ENCODE data around the gene SLC15A5.

The SLC15A5 gene

GRCh38 chr12:16154990-16155389 lies 122.5 kb downstream of the SLC15A5 start:
- no peak overlapping the region for H3K4me3 ChIP-seq (ENCODE audit: low read depth, low read length)
- H3K36me3 ChIP-seq (ENCODE audit: control insufficient read depth in 1 of 2, insufficient read depth in 2 of 2, low read length in 2 of 2): no peaks in the 10 kb centered on the region
- H3K4me2 ChIP-seq (ENCODE audit: low read length): no peak overlapping the region
- H3K9me3 ChIP-seq (ENCODE audit: insufficient read depth, low read depth, low read length): no peaks in the 10 kb centered on the region
- H3K4me1 ChIP-seq (ENCODE audit: control insufficient read depth in 1 of 2, insufficient read depth in 2 of 2, low read length in 2 of 2): no peaks in the 10 kb centered on the region
- no peak overlapping the region for H4K12ac ChIP-seq (ENCODE audit: low read depth, low read length)
- H2BK5ac ChIP-seq (ENCODE audit: low read depth, low read length, poor library complexity): no peak overlapping the region
- no peaks in the 10 kb centered on the region for H3K79me2 ChIP-seq (ENCODE audit: control insufficient read depth, insufficient read depth, low read length, poor library complexity)
- no peak overlapping the region for H2AK5ac ChIP-seq (ENCODE audit: low read length)
- no peak overlapping the region for H3K4ac ChIP-seq (ENCODE audit: low read depth, low read length)
- no peak overlapping the region for H3K27ac ChIP-seq (ENCODE audit: low read depth, low read length)
- no peaks in the 10 kb centered on the region for H3K27me3 ChIP-seq (ENCODE audit: insufficient read depth, low read length)
- no peak overlapping the region for H2BK12ac ChIP-seq (ENCODE audit: low read length)
- no peak overlapping the region for H4K8ac ChIP-seq (ENCODE audit: low read depth, low read length)
- no peak overlapping the region for H4K91ac ChIP-seq (ENCODE audit: low read depth, low read length)
- no peak overlapping the region for H3K23ac ChIP-seq (ENCODE audit: low read length)
- H3K79me1 ChIP-seq (ENCODE audit: low read length): no peaks in the 10 kb centered on the region
- no peak overlapping the region for H3K9ac ChIP-seq (ENCODE audit: low read length)
- no peak overlapping the region for H2BK120ac ChIP-seq (ENCODE audit: insufficient read depth, low read length, poor library complexity)
- H2AFZ ChIP-seq (ENCODE audit: insufficient read depth, low read length, poor library complexity): no peak overlapping the region
- no peak overlapping the region for H3K18ac ChIP-seq (ENCODE audit: low read length)
- no peak overlapping the region for H3K14ac ChIP-seq (ENCODE audit: low read length)
- DNase-seq: no peak

- Histone ChIP-seq H2BK5ac (ENCODE audit: low read depth, low read length, poor library complexity) (no peak overlapping the region), H2BK120ac (ENCODE audit: insufficient read depth, low read length, poor library complexity) (no peak overlapping the region), H3K23ac (ENCODE audit: low read length) (no peak overlapping the region), H3K4me1 (ENCODE audit: control insufficient read depth in 1 of 2, insufficient read depth in 2 of 2, low read length in 2 of 2) (no peaks in the 10 kb centered on the region), H2BK12ac (ENCODE audit: low read length) (no peak overlapping the region), H3K14ac (ENCODE audit: low read length) (no peak overlapping the region), H3K4me3 (ENCODE audit: low read depth, low read length) (no peak overlapping the region), H4K12ac (ENCODE audit: low read depth, low read length) (no peak overlapping the region), H3K27ac (ENCODE audit: low read depth, low read length) (no peak overlapping the region), H4K8ac (ENCODE audit: low read depth, low read length) (no peak overlapping the region), H3K9ac (ENCODE audit: low read length) (no peak overlapping the region), H3K27me3 (ENCODE audit: insufficient read depth, low read length) (no peaks in the 10 kb centered on the region), H3K4me2 (ENCODE audit: low read length) (no peak overlapping the region), H2AFZ (ENCODE audit: insufficient read depth, low read length, poor library complexity) (no peak overlapping the region), H2AK5ac (ENCODE audit: low read length) (no peak overlapping the region), H3K79me2 (ENCODE audit: control insufficient read depth, insufficient read depth, low read length, poor library complexity) (no peaks in the 10 kb centered on the region), H3K18ac (ENCODE audit: low read length) (no peak overlapping the region), H3K9me3 (ENCODE audit: insufficient read depth, low read depth, low read length) (no peaks in the 10 kb centered on the region), H3K79me1 (ENCODE audit: low read length) (no peaks in the 10 kb centered on the region), H3K4ac (ENCODE audit: low read depth, low read length) (no peak overlapping the region), H3K36me3 (ENCODE audit: control insufficient read depth in 1 of 2, insufficient read depth in 2 of 2, low read length in 2 of 2) (no peaks in the 10 kb centered on the region), H4K91ac (ENCODE audit: low read depth, low read length) (no peak overlapping the region)
- DNase-seq: no peak
- no CpG with 5 or more reads among the region's 6 CpGs for WGBS (ENCODE audit: extremely low coverage, insufficient coverage, insufficient read length)
Observed at GRCh38 chr12:16152885-16153673, 124.4 kb downstream of the SLC15A5 start.

- WGBS (ENCODE audit: extremely low coverage, insufficient coverage, insufficient read length): no CpG with 5 or more reads among the region's 2 CpGs
- no peak for DNase-seq
- H2BK12ac ChIP-seq (ENCODE audit: low read length): no peak overlapping the region
Observed at GRCh38 chr12:16150276-16150675, 127.2 kb downstream of the SLC15A5 start.

GRCh38 chr12:16148938-16149337 lies 128.5 kb downstream of the SLC15A5 start:
- Histone ChIP-seq H3K14ac (ENCODE audit: low read length) (no peak overlapping the region), H3K9me3 (ENCODE audit: insufficient read depth, low read depth, low read length) (no peaks in the 10 kb centered on the region), H3K4ac (ENCODE audit: low read depth, low read length) (no peak overlapping the region), H3K4me1 (ENCODE audit: control insufficient read depth in 1 of 2, insufficient read depth in 2 of 2, low read length in 2 of 2) (no peaks in the 10 kb centered on the region), H3K79me2 (ENCODE audit: control insufficient read depth, insufficient read depth, low read length, poor library complexity) (no peaks in the 10 kb centered on the region), H3K23ac (ENCODE audit: low read length) (no peak overlapping the region), H3K27me3 (ENCODE audit: insufficient read depth, low read length) (no peaks in the 10 kb centered on the region), H4K91ac (ENCODE audit: low read depth, low read length) (no peak overlapping the region), H3K18ac (ENCODE audit: low read length) (no peak overlapping the region), H3K4me3 (ENCODE audit: low read depth, low read length) (no peak overlapping the region), H3K4me2 (ENCODE audit: low read length) (no peak overlapping the region), H2BK120ac (ENCODE audit: insufficient read depth, low read length, poor library complexity) (no peak overlapping the region), H2BK12ac (ENCODE audit: low read length) (no peak overlapping the region), H2AK5ac (ENCODE audit: low read length) (no peak overlapping the region), H4K8ac (ENCODE audit: low read depth, low read length) (no peak overlapping the region), H3K9ac (ENCODE audit: low read length) (no peak overlapping the region), H3K79me1 (ENCODE audit: low read length) (no peaks in the 10 kb centered on the region), H3K27ac (ENCODE audit: low read depth, low read length) (no peak overlapping the region), H3K36me3 (ENCODE audit: control insufficient read depth in 1 of 2, insufficient read depth in 2 of 2, low read length in 2 of 2) (no peaks in the 10 kb centered on the region), H2AFZ (ENCODE audit: insufficient read depth, low read length, poor library complexity) (no peak overlapping the region), H4K12ac (ENCODE audit: low read depth, low read length) (no peak overlapping the region), H2BK5ac (ENCODE audit: low read depth, low read length, poor library complexity) (no peak overlapping the region)
- WGBS (ENCODE audit: extremely low coverage, insufficient coverage, insufficient read length): no CpG with 5 or more reads among the region's 3 CpGs
- DNase-seq: no peak

More at GRCh38 chr12:16150276-16150675, 127.2 kb downstream of the SLC15A5 start:
- Histone ChIP-seq H3K23ac (ENCODE audit: low read length) (no peak overlapping the region), H2BK120ac (ENCODE audit: insufficient read depth, low read length, poor library complexity) (no peak overlapping the region), H3K27ac (ENCODE audit: low read depth, low read length) (no peak overlapping the region), H3K9ac (ENCODE audit: low read length) (no peak overlapping the region), H3K27me3 (ENCODE audit: insufficient read depth, low read length) (no peaks in the 10 kb centered on the region), H3K4me2 (ENCODE audit: low read length) (no peak overlapping the region), H3K14ac (ENCODE audit: low read length) (no peak overlapping the region), H3K4me3 (ENCODE audit: low read depth, low read length) (no peak overlapping the region), H3K79me2 (ENCODE audit: control insufficient read depth, insufficient read depth, low read length, poor library complexity) (no peaks in the 10 kb centered on the region), H4K12ac (ENCODE audit: low read depth, low read length) (no peak overlapping the region), H4K91ac (ENCODE audit: low read depth, low read length) (no peak overlapping the region), H3K18ac (ENCODE audit: low read length) (no peak overlapping the region), H2AK5ac (ENCODE audit: low read length) (no peak overlapping the region), H4K8ac (ENCODE audit: low read depth, low read length) (no peak overlapping the region), H3K79me1 (ENCODE audit: low read length) (no peaks in the 10 kb centered on the region), H3K9me3 (ENCODE audit: insufficient read depth, low read depth, low read length) (no peaks in the 10 kb centered on the region), H3K36me3 (ENCODE audit: control insufficient read depth in 1 of 2, insufficient read depth in 2 of 2, low read length in 2 of 2) (no peaks in the 10 kb centered on the region), H3K4ac (ENCODE audit: low read depth, low read length) (no peak overlapping the region), H2AFZ (ENCODE audit: insufficient read depth, low read length, poor library complexity) (no peak overlapping the region), H2BK5ac (ENCODE audit: low read depth, low read length, poor library complexity) (no peak overlapping the region), H3K4me1 (ENCODE audit: control insufficient read depth in 1 of 2, insufficient read depth in 2 of 2, low read length in 2 of 2) (no peaks in the 10 kb centered on the region)

Measured in trophoblast cell (in vitro differentiated cells and primary cell).